Stomach (tissue), 4 donors: ENCODE data around the gene SLC16A9.

Experiments
- CTCF ChIP-seq, 7 experiments: fragments of 450-650 bp in 4 of 7; fragments of 200-600 bp in 3 of 7; sonication (generic) in 3 of 7; IDR thresholded peaks; one replicate each; pipeline ENCODE4 v1.5.1; 2016 to 2019; ENCODE audit warnings: antibody characterized with exemption in 7 of 7, control low read depth in 2 of 7, mild to moderate bottlenecking in 1 of 7
- EP300 ChIP-seq: sonication (generic); formaldehyde crosslinking; IDR thresholded peaks from one replicate; pipeline ENCODE4 v1.6.1; 2017; ENCODE audit warnings: antibody characterized with exemption
- POLR2A ChIP-seq, 4 donors: fragments of 450-650 bp; IDR thresholded peaks; one replicate each; pipeline ENCODE4 v1.6.1; 2016; ENCODE audit warnings: antibody characterized with exemption in 4 of 4, control low read depth in 2 of 4, mild to moderate bottlenecking in 1 of 4, moderate library complexity in 1 of 4
- POLR2AphosphoS5 ChIP-seq, 3 donors: sonication (generic); formaldehyde crosslinking; IDR thresholded peaks; one replicate each; pipeline ENCODE4 v1.6.1; 2016; ENCODE audit warnings: antibody characterized with exemption in 3 of 3

- TF ChIP-seq POLR2AphosphoS5 (IDR thresholded peaks at IDR 0.05), result no peak
- no peak for TF ChIP-seq EP300
- TF ChIP-seq POLR2A (IDR thresholded peaks at IDR 0.05), result no peak
- TF ChIP-seq CTCF (IDR thresholded peaks at IDR 0.05), result no peak
Observed at GRCh38 chr10:59633063-59633462, 76.6 kb downstream of the SLC16A9 start.
